Loucy (cell line): Measurements from ENCODE around the gene MMP19.
"Not testable (repeated sequence)": the region's sequence is repeated elsewhere in the genome, so short reads cannot be mapped to it uniquely, and the experiment has no call there.

Experiments used
- CTCF ChIP-seq: fragments of 200-600 bp; sonication (generic); conservative IDR thresholded peaks from 2 replicates; pipeline ENCODE4 v1.5.1; 2014; ENCODE audit warnings: mild to moderate bottlenecking, antibody characterized with exemption, low read length
- EZH2phosphoT487 ChIP-seq: fragments of 200-600 bp; IDR thresholded peaks from 2 replicates; pipeline ENCODE4 v1.6.1; 2018; ENCODE audit warnings: antibody characterized with exemption, mild to moderate bottlenecking, moderate library complexity, borderline replicate concordance

GRCh38 chr12:55834400-55834799 is 8.3 kb downstream of the MMP19 start:
- TF ChIP-seq EZH2phosphoT487, CTCF: not testable (repeated sequence)
